GM23338 (cell line): ENCODE data around the gene KLF11. TPM values are rescaled to one million over a fixed set of nuclear protein-coding genes. Genes with fewer than 3 reads are reported as not detected.
"Not testable (repeated sequence)": the region's sequence is repeated elsewhere in the genome, so short reads cannot be mapped to it uniquely, and the experiment has no call there.

Experiments
- ATAC-seq: fragments of 200-7000 bp; cut with Tn5 transposase; 3 replicates; pipeline ENCODE4 v1.9.1; 2020
- DNase-seq: peaks from one replicate; pipeline ENCODE4 v3.0.0-alpha.2; 2015; ENCODE audit warnings: low spot score
- H2AFZ ChIP-seq: fragments of 200-600 bp; sonication (generic); 2 replicates; pipeline ENCODE4 v1.8.0; 2016; ENCODE audit warnings: antibody characterized with exemption, mild to moderate bottlenecking, moderate library complexity
- H3F3A ChIP-seq: fragments of 200-600 bp; sonication (generic); replicated peaks from 2 replicates; pipeline ENCODE4 v1.8.0; 2017; ENCODE audit warnings: antibody characterized with exemption, mixed run types, low read depth
- H3K27ac ChIP-seq: fragments of 200-600 bp; sonication (generic); 2 replicates; pipeline ENCODE4 v1.6.1; 2016; ENCODE audit warnings: low read depth
- H3K27me3 ChIP-seq: fragments of 200-600 bp; sonication (generic); 2 replicates; pipeline ENCODE4 v1.8.0; 2016; ENCODE audit warnings: mild to moderate bottlenecking, mixed run types, moderate library complexity; ENCODE audit not compliant: insufficient read depth
- H3K36me3 ChIP-seq: fragments of 200-600 bp; sonication (generic); 2 replicates; pipeline ENCODE4 v1.8.0; 2016; ENCODE audit warnings: mild to moderate bottlenecking; ENCODE audit not compliant: insufficient read depth
- H3K4me1 ChIP-seq: fragments of 200-600 bp; sonication (generic); 2 replicates; pipeline ENCODE4 v1.8.0; 2016; ENCODE audit warnings: mild to moderate bottlenecking, moderate library complexity; ENCODE audit not compliant: insufficient read depth
- H3K4me2 ChIP-seq: fragments of 200-600 bp; sonication (generic); 2 replicates; pipeline ENCODE4 v1.7.1; 2017; ENCODE audit warnings: mixed run types
- H3K4me3 ChIP-seq: fragments of 200-600 bp; sonication (generic); 2 replicates; pipeline ENCODE4 v1.6.1; 2016; ENCODE audit warnings: mixed run types
- H3K79me2 ChIP-seq: fragments of 200-600 bp; sonication (generic); replicated peaks from 2 replicates; pipeline ENCODE4 v1.8.0; 2017; ENCODE audit warnings: mild to moderate bottlenecking; ENCODE audit not compliant: insufficient read depth
- H3K9me2 ChIP-seq: fragments of 200-600 bp; sonication (generic); 2 replicates; pipeline ENCODE4 v1.8.0; 2017; ENCODE audit not compliant: insufficient read depth
- H4K20me1 ChIP-seq: fragments of 200-600 bp; sonication (generic); replicated peaks from 2 replicates; pipeline ENCODE4 v1.8.0; 2017; ENCODE audit warnings: mild to moderate bottlenecking; ENCODE audit not compliant: insufficient read depth
- H3K27ac Mint-ChIP-seq: 2 replicates; pipeline ENCODE4 v1.8.0; 2020; ENCODE audit warnings: inconsistent platforms, mild to moderate bottlenecking, moderate library complexity, mixed read lengths
- H3K27me3 Mint-ChIP-seq: 3 replicates; pipeline ENCODE4 v1.8.0; 2022; ENCODE audit warnings: low read depth, mild to moderate bottlenecking, moderate library complexity, mixed read lengths, inconsistent platforms; ENCODE audit not compliant: insufficient read depth, poor library complexity
- H3K36me3 Mint-ChIP-seq: 3 replicates; pipeline ENCODE4 v1.8.0; 2021; ENCODE audit warnings: low read depth, mild to moderate bottlenecking, inconsistent platforms, moderate library complexity, mixed read lengths
- H3K4me1 Mint-ChIP-seq: 3 replicates; pipeline ENCODE4 v1.8.0; 2020; ENCODE audit warnings: mild to moderate bottlenecking, inconsistent platforms, mixed read lengths
- H3K4me3 Mint-ChIP-seq: 3 replicates; pipeline ENCODE4 v1.8.0; 2021; ENCODE audit warnings: moderate library complexity, mild to moderate bottlenecking, inconsistent platforms, mixed read lengths
- H3K9me3 Mint-ChIP-seq: 3 replicates; pipeline ENCODE4 v1.8.0; 2020; ENCODE audit warnings: moderate library complexity, mild to moderate bottlenecking, inconsistent platforms, mixed read lengths
- EZH2phosphoT487 ChIP-seq: fragments of 200-600 bp; sonication (generic); IDR thresholded peaks from one replicate; pipeline ENCODE4 v1.8.1; 2018; ENCODE audit warnings: antibody characterized with exemption; ENCODE audit not compliant: unreplicated experiment
- ZNF114 ChIP-seq: fragments of 250-450 bp; sonication (Bioruptor Pico); IDR thresholded peaks from 2 replicates; pipeline ENCODE4 v1.5.0; 2020; ENCODE audit warnings: mild to moderate bottlenecking, moderate library complexity
- polyA plus RNA-seq: library from polyadenylated mRNA; unstranded; fragments of >200 nt; fragmentation: Nextera tagmentation; extraction: Ambion mirVana; gene quantifications from 2 replicates; pipeline ENCODE4 v1.2.1, GENCODE V29; 2016
- total RNA-seq: library from RNA; depleted of rRNA; stranded (reverse); fragments of >200 nt; shearing (Covaris generic); gene quantifications from 2 replicates; pipeline ENCODE4 v1.2.3, GENCODE V29; 2014

KLF11 gene
- total and polyA plus RNA-seq, 2 experiments from 2014 or later: 1.4 to 5.6 TPM

- TF ChIP-seq ZNF114 (CRISPR knock-in tag) (no peak), EZH2phosphoT487 (no peak)
Observed at GRCh38 chr2:10009811-10010781, 33.3 kb upstream of the KLF11 start (continued).

- not testable (repeated sequence) for H3K27ac ChIP-seq, H3K27ac Mint-ChIP-seq, H3K27me3 Mint-ChIP-seq, H3F3A ChIP-seq, H3K4me2 ChIP-seq, H3K9me2 ChIP-seq, H3K4me1 ChIP-seq, H3K4me3 ChIP-seq, H3K27me3 ChIP-seq, H2AFZ ChIP-seq, H4K20me1 ChIP-seq, ATAC-seq, H3K9me3 Mint-ChIP-seq, H3K4me3 Mint-ChIP-seq, H3K79me2 ChIP-seq, H3K36me3 Mint-ChIP-seq, DNase-seq, H3K36me3 ChIP-seq, H3K4me1 Mint-ChIP-seq
Observed at GRCh38 chr2:10010861-10011605, 32.3 kb upstream of the KLF11 start.

- not testable (repeated sequence) for H3K79me2 ChIP-seq, H3K4me2 ChIP-seq, H3F3A ChIP-seq, ATAC-seq, H4K20me1 ChIP-seq, H3K36me3 ChIP-seq, H3K27me3 Mint-ChIP-seq, H3K4me3 ChIP-seq, H3K27ac ChIP-seq, H3K4me1 Mint-ChIP-seq, H3K4me1 ChIP-seq, H3K4me3 Mint-ChIP-seq, H3K27ac Mint-ChIP-seq, DNase-seq, H3K36me3 Mint-ChIP-seq, H3K9me3 Mint-ChIP-seq, H2AFZ ChIP-seq, H3K27me3 ChIP-seq, H3K9me2 ChIP-seq
Observed at GRCh38 chr2:10011606-10012325, 31.6 kb upstream of the KLF11 start.

- H3K36me3 Mint-ChIP-seq, H3F3A ChIP-seq, H3K27me3 ChIP-seq, H3K27ac ChIP-seq, H3K9me3 Mint-ChIP-seq, H3K36me3 ChIP-seq, H3K4me2 ChIP-seq, ATAC-seq, H4K20me1 ChIP-seq, H3K9me2 ChIP-seq, H3K27me3 Mint-ChIP-seq, H3K4me1 Mint-ChIP-seq, H3K27ac Mint-ChIP-seq, H3K4me3 Mint-ChIP-seq, H3K4me3 ChIP-seq, H3K4me1 ChIP-seq, H2AFZ ChIP-seq, DNase-seq, H3K79me2 ChIP-seq: not testable (repeated sequence)
Observed at GRCh38 chr2:10012366-10012962, 30.9 kb upstream of the KLF11 start.
